DMS53 treated with DMSO at 0.1 percent for 48 hours (cell line): ENCODE data around the gene DCAKD.

Experiments
- DNase-seq: peaks from one replicate; lab custom pipeline; 2025; ENCODE audit not compliant: unreplicated experiment; lab: John Stamatoyannopoulos, UW

DCAKD gene

DNA sequence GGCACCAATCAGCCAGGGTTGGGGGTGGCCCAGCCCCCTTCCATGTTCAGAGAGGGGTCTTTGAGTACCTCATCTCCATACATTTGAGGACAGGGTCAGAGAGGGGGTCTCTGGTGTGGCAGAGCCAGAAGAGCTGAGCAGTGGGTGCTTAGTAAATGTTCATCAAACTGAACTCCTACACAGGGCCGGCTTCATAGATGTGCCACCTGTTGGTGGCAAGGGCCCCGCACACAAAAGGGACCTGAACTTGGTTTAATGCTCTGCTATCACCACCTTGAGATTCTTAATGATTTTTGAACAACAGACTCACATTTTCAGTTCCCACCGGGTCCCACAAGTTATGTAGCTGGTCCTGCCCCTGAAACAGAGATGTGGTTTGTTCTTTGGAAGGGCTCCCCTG, 74.4 kb downstream of the DCAKD start:
- DNase-seq = no peak

DNA sequence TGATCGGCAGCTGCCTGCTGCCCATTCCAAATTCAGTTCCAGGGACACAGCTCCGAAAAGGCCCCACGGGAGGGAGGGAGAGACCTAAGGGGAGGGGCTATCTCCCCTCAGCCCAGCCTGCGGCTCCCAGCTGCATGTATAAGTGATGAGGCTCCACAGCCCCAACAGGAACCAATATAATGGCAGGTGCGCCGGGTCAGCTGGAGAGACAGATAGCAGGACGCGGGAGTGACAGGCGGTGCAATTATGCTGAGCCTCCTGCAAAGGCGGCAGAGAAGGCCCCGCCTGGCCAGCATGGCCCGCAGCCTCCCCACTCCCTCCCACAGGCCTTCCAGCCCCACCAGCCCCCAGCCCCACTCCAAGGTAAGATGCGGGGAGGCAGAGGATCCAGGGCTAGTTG, 75.2 kb downstream of the DCAKD start:
- DNase-seq = no peak
